GM19324 (cell line): ENCODE data around the gene OTX2.

ENCODE experiments used
- ATAC-seq: cut with Tn5 transposase; IDR thresholded peaks from one replicate; pipeline ENCODE4 v1.9.1; 2021; ENCODE audit warnings: mild to moderate bottlenecking, moderate library complexity; ENCODE audit not compliant: unreplicated experiment, low FRiP score

OTX2 gene

GRCh38 chr14:56812364-56813141, 2.3 kb upstream of the OTX2 start:
- ATAC-seq: no peak

- ATAC-seq: no peak
Measured at GRCh38 chr14:56811593-56812363, 1.5 kb upstream of the OTX2 start.

- ATAC-seq: no peak
Measured at GRCh38 chr14:56810836-56811592, 735 bp upstream of the OTX2 start.

DNA sequence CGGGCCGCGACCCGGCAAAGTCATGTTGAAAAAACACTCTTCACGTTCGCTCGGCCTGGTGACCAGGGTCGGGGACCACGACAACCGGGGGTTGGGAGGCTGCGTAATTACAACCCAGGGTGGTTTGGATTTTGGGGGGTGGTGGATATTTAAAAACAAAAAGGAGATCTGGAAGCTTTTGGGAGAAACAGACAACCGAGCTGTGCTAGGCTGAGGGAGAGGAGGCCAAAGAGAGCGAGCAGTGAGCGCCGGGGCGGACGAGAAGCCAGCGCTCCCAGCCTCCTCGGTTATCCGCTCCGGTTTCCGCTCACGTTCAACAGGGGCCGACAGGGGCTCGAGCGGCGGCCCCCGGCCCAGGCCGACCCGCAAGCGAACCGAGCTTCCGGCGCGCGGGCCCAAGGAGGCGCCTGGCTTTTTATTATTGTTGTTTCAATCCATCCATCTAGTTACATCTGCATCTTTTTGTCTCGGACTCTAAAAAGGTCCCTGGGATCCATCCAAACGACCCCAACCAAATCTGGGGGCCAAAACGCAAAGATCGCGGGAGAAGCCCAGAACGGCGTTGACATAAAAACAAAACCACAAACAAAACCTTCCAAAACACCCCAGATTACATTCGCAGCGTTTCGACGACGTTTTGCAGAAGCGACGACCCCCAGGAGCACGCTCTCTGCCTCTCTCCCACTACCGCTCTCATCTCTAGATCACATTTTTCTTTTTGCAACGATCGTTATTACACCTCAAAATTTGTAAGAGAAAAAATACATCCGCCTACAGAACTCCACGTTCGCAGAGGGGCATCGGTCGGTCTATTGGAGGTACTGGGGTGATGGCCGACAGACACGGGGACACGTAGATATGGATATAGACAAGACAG, 771 bp downstream of the OTX2 start:
- no peak for ATAC-seq

GRCh38 chr14:56808383-56809269, 1.7 kb downstream of the OTX2 start:
- no peak for ATAC-seq

DNA sequence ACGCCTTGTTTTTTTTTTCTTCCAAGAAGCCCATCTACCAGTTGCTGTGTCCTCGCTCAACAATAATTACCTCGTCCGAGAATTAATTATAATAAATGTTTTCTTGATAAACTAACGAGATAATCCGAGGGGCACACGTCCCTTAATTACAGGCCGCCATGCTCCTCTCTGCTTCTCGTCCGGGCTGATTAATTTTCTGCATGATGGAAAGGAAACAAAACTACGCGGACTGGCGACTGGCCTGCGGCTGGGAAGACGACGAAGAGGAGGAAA, 2.2 kb downstream of the OTX2 start:
- no peak for ATAC-seq

DNA sequence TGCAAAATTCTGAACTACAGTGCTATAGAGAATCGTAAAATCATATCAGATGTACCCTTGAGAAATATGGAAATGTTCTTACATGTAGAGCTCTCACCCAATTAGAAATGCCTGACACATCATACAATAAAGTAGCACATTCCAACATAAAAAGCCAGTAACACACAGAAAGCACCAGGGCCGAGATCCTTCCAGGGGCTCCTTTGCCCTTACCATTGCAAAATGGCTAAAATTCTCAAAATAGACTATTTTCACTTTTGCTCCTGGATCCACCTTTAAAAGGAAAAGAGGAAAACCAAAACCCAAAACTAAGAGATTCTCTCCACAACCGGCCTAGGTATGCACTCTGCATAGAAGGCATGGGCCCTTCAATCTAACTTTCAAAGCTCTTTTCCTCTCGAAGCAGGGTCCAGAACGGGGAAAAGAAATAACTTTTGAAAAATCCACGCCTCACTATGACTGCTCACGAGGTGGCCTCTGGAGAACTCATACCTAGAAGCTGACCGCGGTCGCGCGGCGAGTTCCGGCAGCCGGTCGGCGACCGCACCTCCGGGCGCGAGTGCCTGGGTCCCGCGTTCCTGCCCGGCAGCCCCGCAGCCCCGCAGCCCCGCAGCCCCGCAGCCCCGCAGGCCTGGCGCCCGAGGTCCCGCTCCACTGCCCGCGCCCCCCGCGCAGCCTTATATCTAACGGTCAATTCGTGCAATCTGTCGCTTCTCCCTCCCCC, 2.7 kb downstream of the OTX2 start:
- ATAC-seq: no peak

GRCh38 chr14:56806760-56807159, 3.5 kb downstream of the OTX2 start:
- ATAC-seq: no peak

GRCh38 chr14:56805992-56806727, 4.1 kb downstream of the OTX2 start:
- ATAC-seq: no peak

DNA sequence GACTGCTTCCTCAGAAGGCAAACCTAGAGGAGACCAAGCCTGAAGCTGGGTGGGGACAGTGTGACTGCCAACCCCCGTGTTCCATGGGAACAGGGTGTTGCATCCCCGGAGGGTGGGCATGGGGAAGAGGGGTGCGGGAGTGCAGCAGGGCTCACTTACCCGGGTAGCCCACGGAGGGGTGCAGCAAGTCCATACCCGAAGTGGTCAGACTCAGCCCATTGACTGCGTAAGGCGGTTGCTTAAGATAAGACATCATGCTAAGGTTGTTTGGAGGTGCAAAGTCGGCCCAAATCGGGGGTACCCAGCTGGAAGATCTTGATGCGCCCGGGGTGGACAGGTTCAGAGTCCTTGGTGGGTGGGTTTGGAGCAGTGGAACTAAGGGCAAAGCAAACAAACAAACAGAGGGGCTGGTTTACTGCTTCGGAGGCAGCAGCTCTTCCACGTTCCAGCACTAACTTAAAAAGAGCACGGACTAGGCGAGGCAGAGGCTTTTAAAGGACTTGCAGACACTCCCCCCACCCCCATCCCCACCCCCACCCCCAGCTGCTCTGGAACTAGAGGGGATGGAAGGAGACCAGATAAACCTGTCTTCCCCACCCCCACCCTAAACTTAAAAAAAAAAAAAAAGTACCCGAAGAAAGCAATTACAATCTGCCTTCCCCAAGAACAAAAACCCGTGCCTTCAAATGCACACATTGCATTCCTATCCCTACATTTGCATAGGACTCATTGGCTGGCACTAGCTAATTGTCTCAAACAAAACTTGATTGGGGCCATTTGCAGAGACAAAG, 4.9 kb downstream of the OTX2 start:
- ATAC-seq: no peak

DNA sequence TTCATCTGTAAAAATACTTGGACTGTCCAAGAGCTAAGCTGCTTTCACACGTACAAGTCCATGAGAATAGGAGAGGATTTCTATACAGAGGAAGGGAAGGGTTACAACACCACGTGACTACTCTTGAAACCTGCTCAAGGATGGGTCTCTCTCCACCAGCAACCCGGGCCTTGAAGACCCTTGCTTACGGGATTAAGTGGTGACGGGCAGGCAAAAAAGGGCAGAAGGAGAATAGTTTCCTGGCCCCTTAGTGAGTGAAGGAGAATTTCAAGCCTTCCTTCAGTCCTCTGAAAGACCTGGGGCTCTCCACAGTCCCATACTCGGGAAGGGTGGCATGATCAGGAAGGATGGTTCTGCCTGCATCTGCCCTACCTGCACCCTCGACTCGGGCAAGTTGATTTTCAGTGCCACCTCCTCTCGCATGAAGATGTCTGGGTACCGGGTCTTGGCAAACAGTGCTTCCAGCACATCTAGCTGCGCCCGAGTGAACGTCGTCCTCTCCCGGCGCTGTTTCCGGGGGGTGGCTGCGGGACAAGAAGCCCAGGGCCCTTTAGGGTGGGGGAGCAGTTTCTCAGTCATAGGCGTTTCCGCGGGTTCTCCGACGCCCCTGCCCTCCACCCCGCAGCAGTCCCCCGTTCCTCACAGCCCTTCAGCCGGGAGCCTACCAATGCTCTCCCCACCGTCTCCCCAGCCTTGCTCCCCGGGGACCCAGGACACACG, 6.3 kb downstream of the OTX2 start:
- ATAC-seq: no peak

GRCh38 chr14:56801920-56802319, 8.4 kb downstream of the OTX2 start:
- ATAC-seq: no peak

DNA sequence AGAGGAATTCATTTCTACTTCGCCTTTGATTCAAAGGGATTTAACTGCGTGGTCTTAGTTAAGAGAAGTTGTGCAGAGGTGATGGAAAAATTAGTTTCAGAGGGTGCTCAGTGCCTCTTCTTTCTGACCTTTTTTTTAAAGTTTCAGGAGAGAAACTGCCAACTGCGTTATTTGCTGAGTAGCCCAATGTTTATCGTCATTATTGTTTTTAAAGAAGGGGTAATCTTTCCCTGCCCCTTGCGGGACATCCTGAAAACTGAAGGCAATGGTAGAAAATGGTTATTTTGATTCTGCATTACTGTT, 11.0 kb downstream of the OTX2 start:
- no peak for ATAC-seq

GRCh38 chr14:56798447-56799342, 11.6 kb downstream of the OTX2 start:
- ATAC-seq: no peak

DNA sequence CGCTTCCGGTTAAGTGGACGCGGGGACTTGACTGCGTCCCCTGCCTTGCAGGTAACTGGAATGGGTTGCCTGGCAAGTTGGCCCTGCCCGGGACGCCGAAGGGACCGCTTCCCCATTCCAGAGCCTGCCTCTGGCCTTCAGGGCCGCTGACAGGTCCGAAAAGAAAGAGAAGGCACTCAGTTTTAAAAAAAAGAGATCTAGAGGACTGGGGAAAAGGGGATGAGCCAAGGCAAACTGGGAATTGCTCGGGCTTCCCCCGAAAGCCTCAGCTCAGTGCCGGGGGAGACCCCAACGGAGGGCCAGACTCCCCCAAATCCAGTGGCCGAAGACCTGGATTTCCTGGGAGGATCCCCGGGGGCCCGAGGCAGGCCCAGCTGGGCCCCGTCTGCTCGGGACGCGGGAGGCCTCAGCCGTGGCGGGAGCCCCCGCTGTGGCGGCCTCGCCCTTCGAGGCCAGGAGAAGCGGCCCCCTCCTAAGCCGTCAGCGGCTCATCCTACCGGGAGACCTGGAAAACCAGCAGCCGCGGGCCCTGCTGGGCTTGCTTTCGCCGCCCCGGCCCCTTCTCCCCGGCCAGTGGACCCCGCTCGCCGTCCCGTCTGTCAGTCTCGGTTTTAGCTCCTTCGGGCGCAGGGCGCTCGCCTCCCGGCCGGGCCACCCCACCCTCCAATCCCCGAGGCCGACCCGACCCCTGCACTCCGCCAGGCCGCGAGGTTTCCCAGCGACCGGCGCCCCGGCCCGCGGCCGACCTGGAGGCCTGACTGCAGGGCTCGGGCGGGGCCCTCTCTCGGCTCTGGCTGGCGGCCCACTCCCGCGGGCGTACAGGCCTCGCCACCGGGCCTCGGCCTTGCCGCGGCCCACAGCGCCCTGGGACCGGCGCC, 12.5 kb downstream of the OTX2 start:
- ATAC-seq: no peak
